Measurements from ENCODE around the gene GIGYF2. TPM values are rescaled to one million over a fixed set of nuclear protein-coding genes. Genes with fewer than 3 reads are reported as not detected.

GIGYF2 gene
- total RNA-seq, 2 experiments from 2014 or later: 50.5 to 60.9 TPM

DNA sequence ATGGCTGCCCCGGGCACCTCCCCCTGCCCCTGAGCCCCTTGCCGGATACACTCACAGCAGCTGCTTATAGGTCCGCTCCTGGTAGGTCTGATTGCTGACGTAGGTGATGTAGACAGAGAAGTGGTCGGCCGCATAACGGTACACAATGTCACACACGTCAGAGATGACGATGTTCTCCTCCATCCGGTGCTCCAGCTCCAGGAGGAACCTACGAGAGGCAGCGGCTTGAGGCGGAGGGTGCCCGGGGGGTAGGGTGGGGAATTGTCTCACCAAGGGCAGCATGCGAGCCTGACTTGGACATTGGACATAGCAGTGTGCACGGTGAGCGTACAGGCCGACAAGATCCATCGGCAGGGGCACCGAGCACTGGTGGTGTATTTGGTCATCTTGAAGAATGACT lies 195.7 kb downstream of the GIGYF2 start:
- intact Hi-C loops (cut with micrococcal nuclease; ENCODE audit: unreplicated experiment): no loop called here
- H3K4me1 ChIP-seq (ENCODE audit: insufficient read depth, low read length, poor library complexity, severe bottlenecking): no peaks in the 10 kb centered on the region
- TF ChIP-seq, protein P1, sequence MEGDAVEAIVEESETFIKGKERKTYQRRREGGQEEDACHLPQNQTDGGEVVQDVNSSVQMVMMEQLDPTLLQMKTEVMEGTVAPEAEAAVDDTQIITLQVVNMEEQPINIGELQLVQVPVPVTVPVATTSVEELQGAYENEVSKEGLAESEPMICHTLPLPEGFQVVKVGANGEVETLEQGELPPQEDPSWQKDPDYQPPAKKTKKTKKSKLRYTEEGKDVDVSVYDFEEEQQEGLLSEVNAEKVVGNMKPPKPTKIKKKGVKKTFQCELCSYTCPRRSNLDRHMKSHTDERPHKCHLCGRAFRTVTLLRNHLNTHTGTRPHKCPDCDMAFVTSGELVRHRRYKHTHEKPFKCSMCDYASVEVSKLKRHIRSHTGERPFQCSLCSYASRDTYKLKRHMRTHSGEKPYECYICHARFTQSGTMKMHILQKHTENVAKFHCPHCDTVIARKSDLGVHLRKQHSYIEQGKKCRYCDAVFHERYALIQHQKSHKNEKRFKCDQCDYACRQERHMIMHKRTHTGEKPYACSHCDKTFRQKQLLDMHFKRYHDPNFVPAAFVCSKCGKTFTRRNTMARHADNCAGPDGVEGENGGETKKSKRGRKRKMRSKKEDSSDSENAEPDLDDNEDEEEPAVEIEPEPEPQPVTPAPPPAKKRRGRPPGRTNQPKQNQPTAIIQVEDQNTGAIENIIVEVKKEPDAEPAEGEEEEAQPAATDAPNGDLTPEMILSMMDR (conservative IDR thresholded peaks at IDR 0.05; ENCODE audit: low read length): no peak
- TF ChIP-seq EZH2phosphoT487 (IDR thresholded peaks at IDR 0.05; ENCODE audit: borderline replicate concordance, low read depth, low read length): no peak
- no peaks in the 10 kb centered on the region for H4K20me1 ChIP-seq (ENCODE audit: insufficient read depth, low read length)
- H2AFZ ChIP-seq (ENCODE audit: low read length): no peak overlapping the region
- ChIA-PET POLR2A (no interaction called here), CTCF (ENCODE audit: unreplicated experiment) (no interaction called here)
- no peaks in the 10 kb centered on the region for H3K9me3 ChIP-seq (ENCODE audit: low read length)
- H3K36me3 ChIP-seq (ENCODE audit: insufficient read depth, low read length): no peaks in the 10 kb centered on the region
- no TSS peak for BruUV-seq (replicated peaks)
- no peak for DNase-seq (ENCODE audit: low spot score)
- no peak overlapping the region for H3K4me2 ChIP-seq (ENCODE audit: low read length)
- H3K9me2 ChIP-seq (ENCODE audit: insufficient read depth, low read length): no peaks in the 10 kb centered on the region
- H3K4me3 ChIP-seq (ENCODE audit: low read depth, low read length, poor library complexity, severe bottlenecking): no peak overlapping the region
- no peaks in the 10 kb centered on the region for H3K79me2 ChIP-seq (ENCODE audit: insufficient read depth, low read depth, low read length)
- no peak overlapping the region for H3K27ac ChIP-seq (ENCODE audit: low read depth, low read length, poor library complexity, severe bottlenecking)

DNA sequence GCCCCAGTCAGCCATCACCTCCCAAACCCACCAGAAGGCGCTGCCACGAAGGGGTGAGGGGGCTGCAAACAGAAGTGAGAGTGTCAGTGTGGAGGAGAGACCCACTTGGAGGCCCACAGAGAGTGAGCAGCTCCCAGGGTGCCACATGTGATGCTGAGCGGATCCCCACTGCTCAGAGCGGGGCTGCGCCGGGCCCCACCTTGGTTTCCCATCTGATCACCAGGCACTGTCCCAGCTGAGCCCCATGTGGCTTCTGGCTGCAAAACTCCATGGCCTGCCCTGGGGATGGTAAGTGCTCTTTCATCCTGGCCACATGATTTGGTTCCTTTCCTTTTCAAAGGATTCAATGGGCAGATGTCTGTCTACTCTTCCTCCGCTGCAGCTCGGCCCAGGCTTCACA lies 196.7 kb downstream of the GIGYF2 start:
- Histone ChIP-seq H4K20me1 (ENCODE audit: insufficient read depth, low read length) (no peaks in the 10 kb centered on the region), H3K79me2 (ENCODE audit: insufficient read depth, low read depth, low read length) (no peaks in the 10 kb centered on the region), H2AFZ (ENCODE audit: low read length) (no peak overlapping the region), H3K9me2 (ENCODE audit: insufficient read depth, low read length) (no peaks in the 10 kb centered on the region), H3K4me2 (ENCODE audit: low read length) (no peak overlapping the region), H3K4me3 (ENCODE audit: low read depth, low read length, poor library complexity, severe bottlenecking) (no peak overlapping the region), H3K9me3 (ENCODE audit: low read length) (no peaks in the 10 kb centered on the region), H3K27ac (ENCODE audit: low read depth, low read length, poor library complexity, severe bottlenecking) (no peak overlapping the region), H3K4me1 (ENCODE audit: insufficient read depth, low read length, poor library complexity, severe bottlenecking) (no peaks in the 10 kb centered on the region), H3K36me3 (ENCODE audit: insufficient read depth, low read length) (no peaks in the 10 kb centered on the region)
- no TSS peak for BruUV-seq (replicated peaks)
- CTCF ChIA-PET (ENCODE audit: unreplicated experiment): no interaction called here
- no peak for DNase-seq (ENCODE audit: low spot score)
- TF ChIP-seq EZH2phosphoT487 (IDR thresholded peaks at IDR 0.05; ENCODE audit: borderline replicate concordance, low read depth, low read length): no peak
- TF ChIP-seq, protein P1 (conservative IDR thresholded peaks at IDR 0.05; ENCODE audit: low read length): no peak
- intact Hi-C loops (cut with micrococcal nuclease; ENCODE audit: unreplicated experiment): no loop called here
- POLR2A ChIA-PET: no interaction called here

DNA sequence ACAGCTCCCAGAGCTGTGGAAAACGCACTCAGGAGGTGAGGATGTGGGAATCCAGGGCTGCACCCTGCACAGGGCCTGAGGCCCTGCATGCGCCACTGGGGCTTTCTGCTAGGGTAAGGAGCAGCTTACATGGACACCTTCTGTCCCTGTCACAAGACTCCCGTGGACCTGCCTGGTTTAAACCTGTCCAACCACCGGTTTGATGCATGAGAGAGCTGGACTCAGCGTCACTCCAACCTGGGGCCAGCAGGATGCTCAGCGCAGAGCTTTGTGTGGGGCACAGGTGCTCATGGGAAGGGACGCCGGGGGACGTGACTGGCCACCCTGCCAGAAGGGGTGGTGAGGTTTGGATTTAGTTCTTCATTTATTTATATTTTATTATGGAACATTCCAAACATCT lies 197.1 kb downstream of the GIGYF2 start:
- CTCF ChIA-PET (ENCODE audit: unreplicated experiment): no interaction called here

More for the DNA sequence above, 197.1 kb downstream of the GIGYF2 start:
- DNase-seq (ENCODE audit: low spot score): no peak
- H4K20me1 ChIP-seq (ENCODE audit: insufficient read depth, low read length): no peaks in the 10 kb centered on the region
- no peaks in the 10 kb centered on the region for H3K79me2 ChIP-seq (ENCODE audit: insufficient read depth, low read depth, low read length)
- no peaks in the 10 kb centered on the region for H3K36me3 ChIP-seq (ENCODE audit: insufficient read depth, low read length)
- no peaks in the 10 kb centered on the region for H3K4me1 ChIP-seq (ENCODE audit: insufficient read depth, low read length, poor library complexity, severe bottlenecking)
- no peak overlapping the region for H2AFZ ChIP-seq (ENCODE audit: low read length)
- no peaks in the 10 kb centered on the region for H3K9me3 ChIP-seq (ENCODE audit: low read length)
- H3K9me2 ChIP-seq (ENCODE audit: insufficient read depth, low read length): no peaks in the 10 kb centered on the region
- H3K27ac ChIP-seq (ENCODE audit: low read depth, low read length, poor library complexity, severe bottlenecking): no peak overlapping the region
- H3K4me2 ChIP-seq (ENCODE audit: low read length): no peak overlapping the region
- TF ChIP-seq, protein P1 (conservative IDR thresholded peaks at IDR 0.05; ENCODE audit: low read length): no peak
- TF ChIP-seq EZH2phosphoT487 (IDR thresholded peaks at IDR 0.05; ENCODE audit: borderline replicate concordance, low read depth, low read length): no peak
- BruUV-seq (replicated peaks): no TSS peak
- POLR2A ChIA-PET: no interaction called here
- no peak overlapping the region for H3K4me3 ChIP-seq (ENCODE audit: low read depth, low read length, poor library complexity, severe bottlenecking)
- intact Hi-C loops (cut with micrococcal nuclease; ENCODE audit: unreplicated experiment): no loop called here
